Measurements from ENCODE around the gene P3H2.

Gene P3H2

GRCh38 chr3:189985948-189986347 is 134.7 kb downstream of the P3H2 start:
- H3K4me3 ChIP-seq (ENCODE audit: low read length, poor library complexity, severe bottlenecking) = no peak overlapping the region
- no peaks in the 10 kb centered on the region for H3K36me3 ChIP-seq (ENCODE audit: insufficient read depth, low read length)

GRCh38 chr3:189983612-189984011 is 137.1 kb downstream of the P3H2 start:
- Histone ChIP-seq H3K36me3 (ENCODE audit: insufficient read depth, low read length) (no peaks in the 10 kb centered on the region), H3K9ac (ENCODE audit: low read depth, low read length, poor library complexity, severe bottlenecking) (no peak overlapping the region), H3K79me2 (ENCODE audit: insufficient read depth, low read length) (no peaks in the 10 kb centered on the region), H3K4me2 (ENCODE audit: low read depth, low read length, poor library complexity, severe bottlenecking) (no peak overlapping the region), H3K4me1 (ENCODE audit: insufficient read depth, low read length, poor library complexity, severe bottlenecking) (peaks cover 21% of the 10 kb centered on the region), H3K4me3 (ENCODE audit: low read length, poor library complexity, severe bottlenecking) (no peak overlapping the region), H3K9me3 (ENCODE audit: insufficient read depth, low read depth, low read length) (no peaks in the 10 kb centered on the region), H4K20me1 (ENCODE audit: insufficient read depth, low read length, poor library complexity, severe bottlenecking) (no peaks in the 10 kb centered on the region), H3K9me2 (replicated peaks; ENCODE audit: low read depth, low read length) (no peaks in the 10 kb centered on the region), H2AFZ (ENCODE audit: low read length) (no peak overlapping the region), H3F3A (ENCODE audit: low read depth) (no peaks in the 10 kb centered on the region), H3K27me3 (ENCODE audit: insufficient read depth, low read length, poor library complexity, severe bottlenecking) (no peaks in the 10 kb centered on the region)
- TF ChIP-seq EZH2phosphoT487 (IDR thresholded peaks at IDR 0.05; ENCODE audit: borderline replicate concordance) = no peak
- no peak for TF ChIP-seq CTCF (conservative IDR thresholded peaks at IDR 0.05; ENCODE audit: low read length)

More at GRCh38 chr3:189985948-189986347, 134.7 kb downstream of the P3H2 start:
- no peak overlapping the region for H3K9ac ChIP-seq (ENCODE audit: low read depth, low read length, poor library complexity, severe bottlenecking)
- H3F3A ChIP-seq (ENCODE audit: low read depth) = no peaks in the 10 kb centered on the region
- H3K79me2 ChIP-seq (ENCODE audit: insufficient read depth, low read length) = no peaks in the 10 kb centered on the region
- H4K20me1 ChIP-seq (ENCODE audit: insufficient read depth, low read length, poor library complexity, severe bottlenecking) = no peaks in the 10 kb centered on the region
- H3K4me2 ChIP-seq (ENCODE audit: low read depth, low read length, poor library complexity, severe bottlenecking) = no peak overlapping the region
- peaks cover 36% of the 10 kb centered on the region for H3K4me1 ChIP-seq (ENCODE audit: insufficient read depth, low read length, poor library complexity, severe bottlenecking)
- TF ChIP-seq CTCF (conservative IDR thresholded peaks at IDR 0.05; ENCODE audit: low read length) = no peak
- TF ChIP-seq EZH2phosphoT487 (IDR thresholded peaks at IDR 0.05; ENCODE audit: borderline replicate concordance) = no peak
- no peak overlapping the region for H2AFZ ChIP-seq (ENCODE audit: low read length)
- H3K9me2 ChIP-seq (replicated peaks; ENCODE audit: low read depth, low read length) = no peaks in the 10 kb centered on the region
- H3K9me3 ChIP-seq (ENCODE audit: insufficient read depth, low read depth, low read length) = no peaks in the 10 kb centered on the region
- no peaks in the 10 kb centered on the region for H3K27me3 ChIP-seq (ENCODE audit: insufficient read depth, low read length, poor library complexity, severe bottlenecking)

DNA sequence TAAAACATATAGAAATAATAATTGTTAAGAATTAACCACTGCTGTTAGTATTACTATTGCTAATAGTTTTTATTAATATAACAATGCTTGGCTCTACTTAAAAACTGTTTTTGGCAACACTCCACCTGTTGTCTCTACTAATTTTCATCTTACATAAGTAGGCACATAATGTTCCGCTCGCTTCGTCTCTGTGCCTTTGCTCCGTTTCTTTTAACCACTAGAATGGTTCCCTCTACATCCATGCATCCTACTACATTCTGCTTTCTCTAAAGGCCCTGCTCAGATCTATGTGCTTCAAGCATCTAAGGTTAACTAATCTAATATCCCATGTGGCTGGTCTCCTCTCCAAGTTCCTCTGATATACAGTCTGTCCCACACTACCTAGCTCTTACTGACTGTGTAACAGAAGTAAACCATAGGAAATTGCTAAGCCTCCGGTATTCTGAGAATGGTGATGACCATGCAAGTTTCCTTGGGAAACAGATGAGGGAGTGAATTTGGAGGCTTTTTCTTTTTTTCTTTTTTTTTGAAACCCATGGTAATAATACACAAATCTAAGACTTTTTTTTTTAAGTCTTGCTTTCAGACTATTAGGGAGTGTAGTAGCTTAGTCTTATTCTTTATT is 138.3 kb downstream of the P3H2 start:
- Histone ChIP-seq H3F3A (ENCODE audit: low read depth) (no peaks in the 10 kb centered on the region), H3K4me2 (ENCODE audit: low read depth, low read length, poor library complexity, severe bottlenecking) (no peak overlapping the region), H3K4me3 (ENCODE audit: low read length, poor library complexity, severe bottlenecking) (no peak overlapping the region)

More for the DNA sequence above, 138.3 kb downstream of the P3H2 start:
- no peak overlapping the region for H2AFZ ChIP-seq (ENCODE audit: low read length)
- H3K27me3 ChIP-seq (ENCODE audit: insufficient read depth, low read length, poor library complexity, severe bottlenecking) = no peaks in the 10 kb centered on the region
- no peaks in the 10 kb centered on the region for H3K9me3 ChIP-seq (ENCODE audit: insufficient read depth, low read depth, low read length)
- H3K9ac ChIP-seq (ENCODE audit: low read depth, low read length, poor library complexity, severe bottlenecking) = no peak overlapping the region
- no peaks in the 10 kb centered on the region for H3K36me3 ChIP-seq (ENCODE audit: insufficient read depth, low read length)
- H3K9me2 ChIP-seq (replicated peaks; ENCODE audit: low read depth, low read length) = no peaks in the 10 kb centered on the region
- no peaks in the 10 kb centered on the region for H3K79me2 ChIP-seq (ENCODE audit: insufficient read depth, low read length)
- no peak for TF ChIP-seq CTCF (conservative IDR thresholded peaks at IDR 0.05; ENCODE audit: low read length)
- no peak for TF ChIP-seq EZH2phosphoT487 (IDR thresholded peaks at IDR 0.05; ENCODE audit: borderline replicate concordance)
- H4K20me1 ChIP-seq (ENCODE audit: insufficient read depth, low read length, poor library complexity, severe bottlenecking) = no peaks in the 10 kb centered on the region
- peaks cover 26% of the 10 kb centered on the region for H3K4me1 ChIP-seq (ENCODE audit: insufficient read depth, low read length, poor library complexity, severe bottlenecking)
